Measurements from ENCODE around the gene TBC1D13.

DNA sequence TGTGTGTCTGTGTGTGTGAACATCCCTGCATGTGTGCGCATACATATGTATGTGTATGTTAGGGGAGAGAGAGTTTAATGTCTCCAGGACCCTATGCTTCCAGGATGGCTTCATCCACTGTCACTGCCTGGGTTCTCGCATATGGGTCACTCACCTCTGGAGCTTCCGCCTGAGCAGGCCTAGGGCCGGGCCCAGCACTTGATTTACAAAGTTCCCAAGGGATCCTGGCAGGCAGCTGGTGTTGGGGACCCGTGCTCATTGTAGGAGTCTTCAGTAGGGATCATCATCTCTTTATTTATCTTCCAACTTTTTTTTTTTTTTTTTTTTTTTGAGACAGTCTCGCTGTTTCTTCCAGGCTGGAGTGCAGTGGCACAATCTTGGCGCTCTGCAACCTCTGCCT lies 13.0 kb downstream of the TBC1D13 start:
- TF ChIP-seq POLR2A (IDR thresholded peaks at IDR 0.05) (no peak), EP300 (IDR thresholded peaks at IDR 0.05) (no peak)
- TF ChIP-seq, protein P1, sequence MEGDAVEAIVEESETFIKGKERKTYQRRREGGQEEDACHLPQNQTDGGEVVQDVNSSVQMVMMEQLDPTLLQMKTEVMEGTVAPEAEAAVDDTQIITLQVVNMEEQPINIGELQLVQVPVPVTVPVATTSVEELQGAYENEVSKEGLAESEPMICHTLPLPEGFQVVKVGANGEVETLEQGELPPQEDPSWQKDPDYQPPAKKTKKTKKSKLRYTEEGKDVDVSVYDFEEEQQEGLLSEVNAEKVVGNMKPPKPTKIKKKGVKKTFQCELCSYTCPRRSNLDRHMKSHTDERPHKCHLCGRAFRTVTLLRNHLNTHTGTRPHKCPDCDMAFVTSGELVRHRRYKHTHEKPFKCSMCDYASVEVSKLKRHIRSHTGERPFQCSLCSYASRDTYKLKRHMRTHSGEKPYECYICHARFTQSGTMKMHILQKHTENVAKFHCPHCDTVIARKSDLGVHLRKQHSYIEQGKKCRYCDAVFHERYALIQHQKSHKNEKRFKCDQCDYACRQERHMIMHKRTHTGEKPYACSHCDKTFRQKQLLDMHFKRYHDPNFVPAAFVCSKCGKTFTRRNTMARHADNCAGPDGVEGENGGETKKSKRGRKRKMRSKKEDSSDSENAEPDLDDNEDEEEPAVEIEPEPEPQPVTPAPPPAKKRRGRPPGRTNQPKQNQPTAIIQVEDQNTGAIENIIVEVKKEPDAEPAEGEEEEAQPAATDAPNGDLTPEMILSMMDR (IDR thresholded peaks at IDR 0.05), result no peak

All from ovary (tissue), 3 donors.